HG02798 (cell line): ENCODE results near the gene PLXNA4.

Experiments used
- ATAC-seq: cut with Tn5 transposase; IDR thresholded peaks from one replicate; pipeline ENCODE4 v1.9.1; 2021; ENCODE audit warnings: mild to moderate bottlenecking; ENCODE audit not compliant: unreplicated experiment, poor library complexity

Gene PLXNA4

DNA sequence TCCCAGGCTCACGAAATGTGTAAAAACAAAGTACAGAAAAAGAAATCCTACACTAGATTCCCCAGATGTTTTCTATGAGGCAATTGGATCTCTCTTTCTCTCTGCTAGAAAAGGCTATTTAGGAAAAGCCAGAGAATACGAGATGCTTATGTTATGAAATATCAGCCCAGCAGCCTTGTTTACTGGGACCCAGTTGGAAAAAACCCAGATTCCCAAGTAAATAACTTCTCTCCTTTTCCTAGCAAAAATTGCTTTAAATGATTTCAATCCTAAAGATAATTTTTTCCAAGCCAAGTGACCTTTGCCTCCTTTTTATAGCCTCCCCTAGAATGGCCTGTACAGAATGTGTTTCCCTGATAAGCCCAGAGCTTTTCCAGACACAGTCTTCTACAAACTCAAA, 199.3 kb downstream of the PLXNA4 start:
- no peak for ATAC-seq

GRCh38 chr7:132376361-132377013, 199.8 kb downstream of the PLXNA4 start:
- no peak for ATAC-seq

DNA sequence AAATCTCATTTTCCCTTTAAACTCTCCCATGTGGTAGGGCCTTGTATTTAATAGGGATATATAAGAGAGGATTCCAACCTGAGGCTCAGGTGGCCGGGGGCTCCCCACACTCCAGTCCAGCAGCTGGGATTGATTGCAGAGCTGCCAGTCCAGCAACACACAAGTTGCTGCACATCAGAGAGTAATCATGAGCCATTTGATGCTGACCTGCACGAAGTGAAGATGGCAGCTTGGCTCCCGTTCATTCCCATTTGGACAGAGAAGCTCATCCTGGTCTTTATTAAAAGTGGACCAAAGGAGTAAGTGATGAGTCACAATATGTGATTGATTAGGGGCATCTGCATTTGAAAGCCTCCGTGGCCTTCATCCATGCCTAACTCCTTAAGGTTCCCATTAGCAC, 202.4 kb downstream of the PLXNA4 start:
- ATAC-seq = no peak

GRCh38 chr7:132373041-132373440, 203.2 kb downstream of the PLXNA4 start:
- ATAC-seq = no peak

DNA sequence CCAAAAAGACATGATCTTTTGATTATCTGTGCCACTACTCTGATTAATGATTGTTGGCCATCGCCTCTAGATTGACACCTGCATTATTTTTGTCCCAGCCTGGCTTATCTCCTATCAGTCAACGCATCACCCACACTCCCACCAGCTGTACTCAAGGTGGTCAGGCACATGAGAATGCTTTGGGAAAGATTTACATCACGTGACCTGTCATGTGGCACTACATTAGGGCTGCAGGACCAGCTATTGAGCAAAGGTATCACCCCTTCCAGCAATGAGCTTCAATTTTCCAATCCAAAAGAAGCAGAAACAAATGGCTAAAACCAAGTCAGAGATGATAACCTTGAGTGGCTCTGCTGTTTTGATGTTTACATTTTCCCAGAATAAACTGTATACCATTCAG, 204.3 kb downstream of the PLXNA4 start:
- no peak for ATAC-seq

DNA sequence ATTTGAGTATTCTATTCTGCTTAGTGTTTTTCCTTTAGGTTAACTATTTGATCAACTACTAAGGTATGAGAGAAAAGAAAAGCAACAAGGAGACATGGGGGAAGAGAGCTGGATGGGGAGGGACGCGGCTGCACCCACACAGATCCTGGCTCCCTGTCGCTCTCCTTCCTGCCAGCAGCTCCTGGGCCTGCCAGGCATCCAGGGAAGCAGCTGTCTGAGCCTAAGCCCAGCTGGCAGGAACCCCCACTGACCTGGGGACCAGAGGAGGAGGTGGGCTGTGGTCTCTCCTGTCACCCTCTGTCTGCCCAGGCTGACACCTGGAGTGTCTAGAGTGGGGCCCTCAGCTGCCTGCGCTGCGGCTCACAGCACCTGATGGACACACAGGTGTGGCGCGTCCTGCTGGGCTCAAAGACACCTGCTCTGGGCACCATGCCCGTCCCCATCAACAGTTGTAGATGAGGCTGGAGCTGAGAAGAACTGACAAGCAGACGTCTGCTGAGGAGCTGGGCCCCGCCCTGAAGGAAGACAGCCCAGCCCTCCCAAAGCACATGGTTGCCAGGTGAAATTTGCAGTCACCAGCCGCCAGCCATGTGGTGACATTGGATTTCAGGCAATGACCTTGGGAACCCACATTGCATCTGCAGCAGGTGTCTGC, 207.9 kb downstream of the PLXNA4 start:
- no peak for ATAC-seq

GRCh38 chr7:132367795-132368194, 208.5 kb downstream of the PLXNA4 start:
- no peak for ATAC-seq

GRCh38 chr7:132367004-132367403, 209.3 kb downstream of the PLXNA4 start:
- ATAC-seq = no peak

- no peak for ATAC-seq
These were observed 212.0 kb downstream of the PLXNA4 start for GRCh38 chr7:132364226-132364625.

GRCh38 chr7:132362059-132362458, 214.2 kb downstream of the PLXNA4 start:
- ATAC-seq = no peak

DNA sequence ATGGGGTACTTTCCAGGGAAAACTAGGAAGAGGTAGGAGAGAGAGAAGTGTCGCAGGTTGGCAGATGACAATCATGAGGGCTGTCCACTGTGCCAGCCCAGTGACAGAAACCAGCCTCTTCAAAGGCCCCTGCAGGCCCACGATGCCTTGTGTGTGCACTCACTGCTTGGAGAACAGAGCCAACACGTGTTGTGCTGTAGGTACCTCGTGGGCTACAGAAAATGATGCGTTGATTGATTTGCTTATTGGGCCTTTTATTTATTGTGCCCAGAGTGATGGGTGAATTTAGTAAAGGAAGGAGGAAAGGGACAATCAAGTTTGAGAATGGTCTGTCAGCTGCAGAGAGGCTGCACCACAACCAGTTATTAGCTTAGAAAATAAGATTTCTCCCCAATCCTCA, 215.1 kb downstream of the PLXNA4 start:
- ATAC-seq = no peak

DNA sequence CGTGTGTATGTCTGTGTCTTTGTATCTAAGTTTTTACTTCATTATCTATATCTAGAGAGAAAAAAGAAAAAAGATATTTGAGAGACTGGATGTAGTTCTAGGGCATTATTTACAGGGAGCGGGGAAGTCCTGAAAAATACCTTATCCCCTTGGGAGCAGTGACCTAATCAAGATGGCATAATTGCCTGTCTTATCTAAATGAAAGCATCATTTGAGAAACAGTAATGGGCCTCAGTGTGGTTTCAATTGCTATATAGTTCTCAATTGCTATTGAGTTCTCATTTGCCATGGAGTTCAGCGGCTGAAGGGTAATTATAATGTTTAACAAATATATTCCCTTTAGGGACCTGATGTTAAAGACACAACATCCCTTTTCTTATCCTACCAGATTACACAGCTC, 216.5 kb downstream of the PLXNA4 start:
- no peak for ATAC-seq

DNA sequence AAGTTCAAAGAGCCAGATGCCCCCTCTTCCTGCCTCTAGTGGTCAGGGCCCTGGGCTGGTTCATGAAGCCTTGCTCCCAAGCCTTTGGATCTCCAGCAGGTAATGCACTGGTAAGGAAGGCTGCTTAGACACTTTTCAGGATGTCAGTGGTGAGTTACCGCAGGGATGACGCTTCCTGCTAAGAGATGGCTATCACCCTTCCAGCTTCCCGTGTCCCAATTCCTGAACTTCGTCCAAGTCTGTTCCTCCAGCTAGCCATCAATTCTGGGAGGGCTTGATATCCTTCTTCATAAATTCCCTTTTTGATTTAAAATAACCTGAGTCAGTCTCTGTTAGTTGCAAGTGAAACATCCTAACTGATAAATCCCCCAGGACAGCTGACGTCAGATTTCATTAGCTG, 221.2 kb downstream of the PLXNA4 start:
- no peak for ATAC-seq

GRCh38 chr7:132354527-132354926, 221.7 kb downstream of the PLXNA4 start:
- ATAC-seq = no peak

GRCh38 chr7:132353936-132354335, 222.3 kb downstream of the PLXNA4 start:
- no peak for ATAC-seq

DNA sequence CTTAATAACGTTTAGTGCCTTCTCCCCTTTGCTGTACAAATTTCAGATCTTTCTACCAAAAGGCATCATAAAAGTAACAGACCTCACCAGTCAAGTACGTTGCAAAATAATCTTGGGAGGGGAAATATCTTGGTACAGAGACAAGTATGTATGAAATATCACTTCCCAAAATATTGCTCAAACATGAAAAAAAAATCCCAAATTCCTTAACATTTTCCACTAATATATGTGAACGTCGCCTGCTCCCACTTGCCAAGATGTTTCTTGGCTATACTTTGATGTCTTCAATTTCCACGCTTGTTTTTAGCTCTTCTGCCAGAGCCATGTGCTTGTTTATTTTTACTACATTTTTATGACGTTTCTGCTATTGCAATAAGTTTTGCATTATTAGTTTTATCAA, 223.5 kb downstream of the PLXNA4 start:
- no peak for ATAC-seq

GRCh38 chr7:132351954-132352499, 224.2 kb downstream of the PLXNA4 start:
- ATAC-seq = no peak

DNA sequence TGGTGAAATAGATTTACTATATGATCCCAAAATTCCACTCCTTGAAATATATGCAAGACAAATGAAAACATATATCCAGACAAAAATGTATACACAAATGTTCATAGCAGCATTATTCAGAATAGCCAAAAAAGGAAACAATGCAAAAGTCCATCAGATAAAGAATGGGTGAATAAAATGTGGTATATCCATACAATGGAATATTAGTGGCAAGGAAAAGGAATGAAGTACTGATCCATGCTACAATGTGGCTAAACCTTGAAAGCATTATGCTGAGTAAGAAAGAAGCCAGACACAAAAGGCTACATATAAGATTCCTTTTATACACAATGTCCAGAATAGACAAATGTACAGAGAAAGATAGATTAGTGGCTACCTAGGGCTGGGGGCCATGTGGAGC, 225.5 kb downstream of the PLXNA4 start:
- no peak for ATAC-seq

- ATAC-seq = no peak
These were observed 227.2 kb downstream of the PLXNA4 start for GRCh38 chr7:132349075-132349474.

GRCh38 chr7:132348341-132348740, 227.9 kb downstream of the PLXNA4 start:
- ATAC-seq = no peak

DNA sequence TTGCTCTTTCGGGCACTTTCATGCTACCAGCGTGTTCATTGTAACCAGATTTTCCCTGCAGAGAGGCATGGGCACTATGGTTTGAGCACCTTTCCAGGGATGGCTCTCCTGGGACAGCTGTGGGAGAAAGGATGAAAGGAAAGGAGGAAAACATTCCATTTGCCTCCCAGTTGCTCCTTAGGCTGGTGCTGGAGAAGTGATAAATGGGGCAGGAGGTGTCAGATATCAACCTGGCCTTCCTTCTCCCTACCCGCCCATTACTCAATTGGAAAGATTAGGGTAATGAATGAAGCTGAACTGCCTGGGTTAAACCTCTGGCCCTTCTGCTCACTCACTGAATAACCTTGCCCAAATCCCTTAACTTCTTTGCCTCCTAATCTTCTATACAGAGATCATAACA, 228.4 kb downstream of the PLXNA4 start:
- ATAC-seq = no peak

DNA sequence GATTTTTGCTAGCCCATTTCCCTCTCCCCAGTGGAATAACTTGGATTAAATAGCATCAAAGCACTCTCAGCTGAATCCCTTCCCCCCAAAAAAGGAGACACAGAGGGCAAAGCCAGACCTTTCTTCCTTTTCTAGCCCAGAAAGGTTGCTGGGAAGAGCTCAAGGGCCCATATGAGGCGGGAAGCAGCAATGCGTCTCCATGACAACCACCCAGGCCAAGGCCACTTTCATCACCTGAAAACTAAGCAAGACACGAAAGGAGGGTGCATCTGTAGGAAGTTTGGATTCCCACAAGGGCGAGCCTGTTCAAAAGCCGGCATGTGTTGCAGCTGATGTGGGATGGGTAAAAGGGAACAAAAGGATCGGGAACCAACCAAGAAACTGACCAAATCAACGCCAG, 229.1 kb downstream of the PLXNA4 start:
- no peak for ATAC-seq
